ENCODE data around the gene KRTAP12-2.

The KRTAP12-2 gene

DNA sequence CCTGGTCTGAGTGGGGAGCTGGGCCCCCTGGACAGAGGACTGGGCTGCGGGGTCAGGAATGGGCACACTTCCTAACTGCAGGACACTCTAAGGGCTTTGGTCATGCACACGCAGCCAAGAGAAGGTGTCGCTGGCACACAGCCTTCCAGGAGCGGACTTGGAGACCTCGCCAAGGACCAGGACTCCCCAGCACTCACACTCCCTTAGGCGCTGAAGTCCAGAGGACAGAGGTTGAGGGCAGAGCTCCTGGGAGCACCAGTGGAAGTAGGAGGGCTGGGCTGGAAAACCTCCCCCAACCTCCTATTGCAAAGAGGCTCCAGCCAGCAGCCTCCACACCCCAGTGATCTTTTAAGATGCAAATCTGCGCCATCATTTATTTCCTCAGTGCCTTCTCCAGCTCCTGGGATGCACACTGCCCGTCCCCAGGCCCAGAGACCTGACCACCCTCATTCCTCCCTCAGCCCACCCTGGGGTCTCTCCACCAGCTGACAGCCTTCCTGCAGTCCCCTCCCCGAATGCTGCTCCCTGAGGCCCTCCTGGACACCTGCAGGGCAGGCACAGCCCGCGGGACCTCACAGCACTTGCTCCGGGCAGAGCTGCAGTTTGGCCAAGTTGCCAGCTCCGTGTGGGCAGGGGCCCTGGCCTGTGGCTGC, 41.6 kb upstream of the KRTAP12-2 start:
- peaks cover 86% of the 10 kb centered on the region for H3K27me3 ChIP-seq (ENCODE audit: control insufficient read depth, insufficient read depth, low read length)
- no peak overlapping the region for H3K4me2 ChIP-seq (ENCODE audit: low read length)
- no peaks in the 10 kb centered on the region for H3K4me1 ChIP-seq (ENCODE audit: control insufficient read depth, insufficient read depth, low read length)

GRCh38 chr21:44706706-44707581, 40.2 kb upstream of the KRTAP12-2 start:
- Histone ChIP-seq H3K4me2 (ENCODE audit: low read length) (no peak overlapping the region), H3K4me3 (ENCODE audit: low read length) (no peak overlapping the region), H3K9me3 (replicated peaks; ENCODE audit: low read length) (no peaks in the 10 kb centered on the region), H3K9ac (ENCODE audit: low read depth, low read length) (no peak overlapping the region), H3K36me3 (ENCODE audit: insufficient read depth, low read length) (no peaks in the 10 kb centered on the region), H3K4me1 (ENCODE audit: control insufficient read depth, insufficient read depth, low read length) (no peaks in the 10 kb centered on the region), H3K27me3 (ENCODE audit: control insufficient read depth, insufficient read depth, low read length) (peaks cover 87% of the 10 kb centered on the region)

More for the DNA sequence above, 41.6 kb upstream of the KRTAP12-2 start:
- no peaks in the 10 kb centered on the region for H3K36me3 ChIP-seq (ENCODE audit: insufficient read depth, low read length)
- no peak overlapping the region for H3K4me3 ChIP-seq (ENCODE audit: low read length)
- H3K9me3 ChIP-seq (replicated peaks; ENCODE audit: low read length) = no peaks in the 10 kb centered on the region
- H3K9ac ChIP-seq (ENCODE audit: low read depth, low read length) = no peak overlapping the region

- Histone ChIP-seq H3K36me3 (ENCODE audit: insufficient read depth, low read length) (no peaks in the 10 kb centered on the region), H3K4me3 (ENCODE audit: low read length) (no peak overlapping the region), H3K9ac (ENCODE audit: low read depth, low read length) (no peak overlapping the region), H3K27me3 (ENCODE audit: control insufficient read depth, insufficient read depth, low read length) (peaks cover 88% of the 10 kb centered on the region), H3K4me1 (ENCODE audit: control insufficient read depth, insufficient read depth, low read length) (no peaks in the 10 kb centered on the region), H3K4me2 (ENCODE audit: low read length) (no peak overlapping the region), H3K9me3 (replicated peaks; ENCODE audit: low read length) (no peaks in the 10 kb centered on the region)
Measured at GRCh38 chr21:44706026-44706705, 39.4 kb upstream of the KRTAP12-2 start.

DNA sequence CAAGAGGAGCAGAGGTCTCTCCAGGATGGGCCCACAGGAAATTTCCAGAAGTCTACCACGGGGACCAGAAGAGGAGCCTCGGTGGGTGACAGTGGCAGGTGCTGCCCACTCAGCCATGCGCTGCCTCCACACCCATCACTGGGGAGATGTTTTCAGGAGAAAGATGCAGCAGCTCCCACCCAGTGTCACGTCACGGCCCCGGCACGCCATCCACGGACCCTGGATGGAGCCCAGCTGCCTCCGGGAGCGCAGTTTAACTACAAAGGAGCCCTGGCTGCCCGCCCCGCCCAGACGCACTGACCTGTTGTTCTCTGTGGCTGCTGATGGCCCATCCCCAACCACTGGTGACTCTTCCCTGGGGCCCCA, 37.9 kb upstream of the KRTAP12-2 start:
- H3K4me3 ChIP-seq (ENCODE audit: low read length) = no peak overlapping the region
- H3K9ac ChIP-seq (ENCODE audit: low read depth, low read length) = no peak overlapping the region
- H3K27me3 ChIP-seq (ENCODE audit: control insufficient read depth, insufficient read depth, low read length) = peaks cover 89% of the 10 kb centered on the region
- no peaks in the 10 kb centered on the region for H3K36me3 ChIP-seq (ENCODE audit: insufficient read depth, low read length)
- no peaks in the 10 kb centered on the region for H3K9me3 ChIP-seq (replicated peaks; ENCODE audit: low read length)
- no peak overlapping the region for H3K4me2 ChIP-seq (ENCODE audit: low read length)
- no peaks in the 10 kb centered on the region for H3K4me1 ChIP-seq (ENCODE audit: control insufficient read depth, insufficient read depth, low read length)

- H3K4me2 ChIP-seq (ENCODE audit: low read length) = no peak overlapping the region
- no peaks in the 10 kb centered on the region for H3K4me1 ChIP-seq (ENCODE audit: control insufficient read depth, insufficient read depth, low read length)
- H3K36me3 ChIP-seq (ENCODE audit: insufficient read depth, low read length) = no peaks in the 10 kb centered on the region
- no peak overlapping the region for H3K4me3 ChIP-seq (ENCODE audit: low read length)
- peaks cover 87% of the 10 kb centered on the region for H3K27me3 ChIP-seq (ENCODE audit: control insufficient read depth, insufficient read depth, low read length)
- no peak overlapping the region for H3K9ac ChIP-seq (ENCODE audit: low read depth, low read length)
- H3K9me3 ChIP-seq (replicated peaks; ENCODE audit: low read length) = no peaks in the 10 kb centered on the region
Measured at GRCh38 chr21:44703731-44704635, 37.3 kb upstream of the KRTAP12-2 start.

- H3K4me3 ChIP-seq (ENCODE audit: low read length) = no peak overlapping the region
- H3K4me2 ChIP-seq (ENCODE audit: low read length) = no peak overlapping the region
- H3K27me3 ChIP-seq (ENCODE audit: control insufficient read depth, insufficient read depth, low read length) = peaks cover 87% of the 10 kb centered on the region
- H3K9ac ChIP-seq (ENCODE audit: low read depth, low read length) = no peak overlapping the region
- H3K9me3 ChIP-seq (replicated peaks; ENCODE audit: low read length) = no peaks in the 10 kb centered on the region
- no peaks in the 10 kb centered on the region for H3K36me3 ChIP-seq (ENCODE audit: insufficient read depth, low read length)
- H3K4me1 ChIP-seq (ENCODE audit: control insufficient read depth, insufficient read depth, low read length) = no peaks in the 10 kb centered on the region
Measured at GRCh38 chr21:44702973-44703730, 36.4 kb upstream of the KRTAP12-2 start.

DNA sequence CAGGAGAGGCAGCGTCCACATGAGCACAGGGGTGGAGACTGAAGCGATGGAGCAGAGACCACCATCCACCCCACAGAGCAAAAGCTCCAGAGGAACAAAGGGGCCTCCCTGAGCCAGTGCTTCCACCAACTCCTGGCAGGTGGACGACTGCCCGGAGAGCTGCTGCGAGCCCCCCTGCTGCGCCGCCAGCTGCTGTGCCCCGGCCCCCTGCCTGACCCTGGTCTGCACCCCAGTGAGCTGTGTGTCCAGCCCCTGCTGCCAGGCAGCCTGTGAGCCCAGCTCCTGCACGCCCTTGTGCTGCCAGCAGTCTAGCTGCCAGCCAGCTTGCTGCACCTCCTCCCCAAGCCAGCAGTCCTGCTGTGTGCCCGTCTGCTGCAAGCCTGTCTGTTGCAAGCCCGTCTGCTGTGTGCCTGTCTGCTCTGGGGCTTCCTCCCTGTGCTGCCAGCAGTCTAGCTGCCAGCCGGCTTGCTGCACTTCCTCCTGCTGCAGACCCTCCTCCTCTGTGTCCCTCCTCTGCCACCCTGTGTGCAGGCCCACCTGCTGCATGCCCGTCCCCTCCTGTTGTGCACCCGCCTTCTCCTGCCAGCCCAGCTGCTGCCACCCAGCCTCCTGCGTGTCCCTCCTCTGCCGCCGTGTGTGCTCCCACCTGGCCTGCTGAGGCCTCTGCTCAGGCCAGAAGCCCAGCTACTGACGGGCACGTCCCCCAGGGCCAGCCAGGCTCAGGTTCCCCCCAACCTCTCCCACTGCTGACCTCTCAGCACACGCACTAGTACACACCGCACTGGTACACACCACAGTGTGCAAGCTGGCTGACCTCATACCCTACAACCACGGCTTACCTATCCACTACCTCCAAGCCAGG, 35.6 kb upstream of the KRTAP12-2 start:
- H3K4me2 ChIP-seq (ENCODE audit: low read length) = no peak overlapping the region
- no peak overlapping the region for H3K4me3 ChIP-seq (ENCODE audit: low read length)
- no peaks in the 10 kb centered on the region for H3K4me1 ChIP-seq (ENCODE audit: control insufficient read depth, insufficient read depth, low read length)
- no peak overlapping the region for H3K9ac ChIP-seq (ENCODE audit: low read depth, low read length)
- H3K27me3 ChIP-seq (ENCODE audit: control insufficient read depth, insufficient read depth, low read length) = peaks cover 87% of the 10 kb centered on the region
- H3K36me3 ChIP-seq (ENCODE audit: insufficient read depth, low read length) = no peaks in the 10 kb centered on the region
- no peaks in the 10 kb centered on the region for H3K9me3 ChIP-seq (replicated peaks; ENCODE audit: low read length)

GRCh38 chr21:44701541-44701940, 34.8 kb upstream of the KRTAP12-2 start:
- Histone ChIP-seq H3K4me1 (ENCODE audit: control insufficient read depth, insufficient read depth, low read length) (no peaks in the 10 kb centered on the region), H3K27me3 (ENCODE audit: control insufficient read depth, insufficient read depth, low read length) (peaks cover 84% of the 10 kb centered on the region)

GRCh38 chr21:44701023-44701400, 34.3 kb upstream of the KRTAP12-2 start:
- H3K27me3 ChIP-seq (ENCODE audit: control insufficient read depth, insufficient read depth, low read length) = peaks cover 84% of the 10 kb centered on the region
- no peak overlapping the region for H3K9ac ChIP-seq (ENCODE audit: low read depth, low read length)
- no peaks in the 10 kb centered on the region for H3K9me3 ChIP-seq (replicated peaks; ENCODE audit: low read length)
- no peaks in the 10 kb centered on the region for H3K4me1 ChIP-seq (ENCODE audit: control insufficient read depth, insufficient read depth, low read length)
- no peaks in the 10 kb centered on the region for H3K36me3 ChIP-seq (ENCODE audit: insufficient read depth, low read length)
- no peak overlapping the region for H3K4me3 ChIP-seq (ENCODE audit: low read length)
- H3K4me2 ChIP-seq (ENCODE audit: low read length) = no peak overlapping the region

More at GRCh38 chr21:44701541-44701940, 34.8 kb upstream of the KRTAP12-2 start:
- H3K9me3 ChIP-seq (replicated peaks; ENCODE audit: low read length) = no peaks in the 10 kb centered on the region
- no peaks in the 10 kb centered on the region for H3K36me3 ChIP-seq (ENCODE audit: insufficient read depth, low read length)
- no peak overlapping the region for H3K9ac ChIP-seq (ENCODE audit: low read depth, low read length)
- H3K4me3 ChIP-seq (ENCODE audit: low read length) = no peak overlapping the region
- no peak overlapping the region for H3K4me2 ChIP-seq (ENCODE audit: low read length)

All from skeletal muscle satellite cell (primary cell).